Measurements from ENCODE around the gene ANKMY1. TPM values are rescaled to one million over a fixed set of nuclear protein-coding genes. Genes with fewer than 3 reads are reported as not detected.
"Not testable (repeated sequence)": the region's sequence is repeated elsewhere in the genome, so short reads cannot be mapped to it uniquely, and the experiment has no call there.

Gene ANKMY1
- total and polyA plus RNA-seq, 4 donors = 7.8 to 27.5 (median 13.4) TPM

DNA sequence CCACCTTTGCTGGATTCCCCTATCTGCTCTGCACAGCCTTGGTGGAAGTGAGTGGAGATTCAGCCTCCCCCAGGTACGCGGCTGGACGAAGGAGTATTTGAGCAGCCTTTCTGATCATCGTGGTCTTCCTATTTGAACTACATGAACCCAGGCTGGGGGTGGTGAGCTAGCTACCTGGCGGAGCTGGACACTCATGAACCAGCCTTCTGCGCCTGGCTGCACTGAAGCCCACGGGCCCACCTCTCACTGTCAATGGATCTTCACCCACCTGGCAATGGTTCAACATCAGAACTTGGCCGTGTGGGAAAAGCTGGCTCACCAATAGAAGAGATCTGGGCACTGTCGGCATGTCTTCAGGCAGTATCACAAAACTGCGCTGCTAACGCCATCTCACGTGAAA, 35.4 kb downstream of the ANKMY1 start:
- peaks cover 50% of the 10 kb centered on the region for H3K36me3 ChIP-seq (ENCODE audit: control insufficient read depth, insufficient read depth, low read length)

DNA sequence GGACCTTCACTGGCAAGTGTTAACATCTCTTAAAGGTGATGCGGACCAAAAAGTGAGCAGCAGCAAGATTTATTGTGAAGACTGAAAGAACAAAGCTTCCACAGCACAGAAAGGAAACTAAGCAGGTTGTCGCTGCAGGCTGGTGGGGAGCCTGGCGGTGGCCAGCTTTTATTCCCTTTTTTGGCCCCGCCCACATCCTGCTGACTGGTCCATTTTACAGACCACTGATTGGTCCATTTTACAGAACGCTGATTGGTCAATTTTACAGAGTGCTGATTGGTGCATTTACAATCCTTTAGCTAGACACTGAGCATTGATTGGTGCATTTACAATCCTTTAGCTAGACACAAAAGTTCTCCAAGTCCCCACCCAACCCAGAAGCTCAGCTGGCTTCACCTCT, 35.9 kb downstream of the ANKMY1 start:
- 92% methylated on average over 5 of the region's 5 CpGs for WGBS (ENCODE audit: insufficient coverage)
- H3K4me3 ChIP-seq (ENCODE audit: low read depth, low read length); H3K4me1 ChIP-seq (ENCODE audit: control insufficient read depth, insufficient read depth, low read length); DNase-seq (ENCODE audit: low read depth in 4 of 6, low spot score in 6 of 6); H3K27ac ChIP-seq (ENCODE audit: low read depth, low read length); H3K9me3 ChIP-seq (ENCODE audit: control insufficient read depth, insufficient read depth, low read length): not testable (repeated sequence)
- Histone ChIP-seq H3K36me3 (ENCODE audit: control insufficient read depth, insufficient read depth, low read length) (peaks cover 44% of the 10 kb centered on the region), H3K27me3 (ENCODE audit: control insufficient read depth, insufficient read depth, low read length) (peaks cover 15% of the 10 kb centered on the region)

More for the DNA sequence above, 35.4 kb downstream of the ANKMY1 start:
- Histone ChIP-seq H3K4me1 (ENCODE audit: control insufficient read depth, insufficient read depth, low read length) (peaks cover 9% of the 10 kb centered on the region), H3K9me3 (ENCODE audit: control insufficient read depth, insufficient read depth, low read length) (no peaks in the 10 kb centered on the region), H3K27ac (ENCODE audit: low read depth, low read length) (no peak overlapping the region), H3K27me3 (ENCODE audit: control insufficient read depth, insufficient read depth, low read length) (peaks cover 15% of the 10 kb centered on the region), H3K4me3 (ENCODE audit: low read depth, low read length) (no peak overlapping the region)
- no peak for DNase-seq (ENCODE audit: low read depth in 4 of 6, low spot score in 6 of 6)
- 94% methylated on average over 12 of the region's 12 CpGs for WGBS (ENCODE audit: insufficient coverage)

GRCh38 chr2:240520974-240521350, 36.8 kb downstream of the ANKMY1 start:
- Histone ChIP-seq H3K4me3 (ENCODE audit: low read depth, low read length) (no peak overlapping the region), H3K36me3 (ENCODE audit: control insufficient read depth, insufficient read depth, low read length) (peaks cover 36% of the 10 kb centered on the region), H3K4me1 (ENCODE audit: control insufficient read depth, insufficient read depth, low read length) (peaks cover 9% of the 10 kb centered on the region), H3K9me3 (ENCODE audit: control insufficient read depth, insufficient read depth, low read length) (no peaks in the 10 kb centered on the region), H3K27me3 (ENCODE audit: control insufficient read depth, insufficient read depth, low read length) (peaks cover 15% of the 10 kb centered on the region), H3K27ac (ENCODE audit: low read depth, low read length) (no peak overlapping the region)
- DNase-seq (ENCODE audit: low read depth in 4 of 6, low spot score in 6 of 6) = no peak
- 94% methylated on average over 12 of the region's 12 CpGs for WGBS (ENCODE audit: insufficient coverage)

DNA sequence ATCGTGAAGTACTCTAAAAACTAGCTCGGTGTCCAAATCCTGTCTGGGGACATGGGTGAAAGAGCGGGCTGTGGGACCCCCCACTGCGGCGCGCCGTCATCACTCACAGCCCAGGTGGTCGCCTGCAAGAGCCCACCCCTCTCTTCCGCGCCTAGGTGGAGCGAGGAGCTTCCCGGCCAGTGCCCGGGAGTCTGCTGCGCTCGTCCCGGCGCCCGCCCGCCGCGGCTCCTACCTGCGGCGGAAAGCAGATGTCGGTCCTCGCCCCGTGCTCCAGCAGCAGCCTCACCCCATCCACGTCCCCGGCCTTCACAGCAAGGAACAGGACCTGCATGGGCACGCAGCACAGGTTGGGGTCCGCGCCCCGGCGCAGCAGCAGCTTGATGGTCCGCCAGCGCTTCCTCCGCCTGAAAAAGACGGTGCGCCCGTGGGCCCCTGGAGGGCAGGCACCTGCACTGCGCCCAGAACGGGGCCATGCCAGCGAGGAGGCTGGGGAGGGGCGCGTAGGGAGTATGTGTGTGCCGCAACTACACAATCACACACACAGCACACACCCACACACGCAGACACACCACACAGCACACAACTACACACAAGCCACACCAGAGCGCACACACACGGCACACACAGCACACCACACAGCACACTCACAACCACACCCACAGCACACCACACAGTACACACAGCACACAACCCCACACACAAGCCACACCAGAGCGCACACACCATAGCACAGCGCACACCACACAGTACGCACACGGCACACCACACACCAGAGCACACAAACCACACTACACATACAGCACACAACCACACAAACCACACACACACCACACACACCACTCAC, 37.4 kb downstream of the ANKMY1 start:
- H3K27ac ChIP-seq (ENCODE audit: low read depth, low read length) = no peak overlapping the region
- peaks cover 15% of the 10 kb centered on the region for H3K27me3 ChIP-seq (ENCODE audit: control insufficient read depth, insufficient read depth, low read length)
- no peak overlapping the region for H3K4me3 ChIP-seq (ENCODE audit: low read depth, low read length)
- H3K9me3 ChIP-seq (ENCODE audit: control insufficient read depth, insufficient read depth, low read length) = no peaks in the 10 kb centered on the region
- H3K36me3 ChIP-seq (ENCODE audit: control insufficient read depth, insufficient read depth, low read length) = peaks cover 30% of the 10 kb centered on the region
- H3K4me1 ChIP-seq (ENCODE audit: control insufficient read depth, insufficient read depth, low read length) = peaks cover 9% of the 10 kb centered on the region
- WGBS (ENCODE audit: insufficient coverage) = 18% methylated on average over 45 of the region's 52 CpGs
- DNase-seq (ENCODE audit: low read depth in 4 of 6, low spot score in 6 of 6) = peak in 1 of 6 donors; percentile 3

DNA sequence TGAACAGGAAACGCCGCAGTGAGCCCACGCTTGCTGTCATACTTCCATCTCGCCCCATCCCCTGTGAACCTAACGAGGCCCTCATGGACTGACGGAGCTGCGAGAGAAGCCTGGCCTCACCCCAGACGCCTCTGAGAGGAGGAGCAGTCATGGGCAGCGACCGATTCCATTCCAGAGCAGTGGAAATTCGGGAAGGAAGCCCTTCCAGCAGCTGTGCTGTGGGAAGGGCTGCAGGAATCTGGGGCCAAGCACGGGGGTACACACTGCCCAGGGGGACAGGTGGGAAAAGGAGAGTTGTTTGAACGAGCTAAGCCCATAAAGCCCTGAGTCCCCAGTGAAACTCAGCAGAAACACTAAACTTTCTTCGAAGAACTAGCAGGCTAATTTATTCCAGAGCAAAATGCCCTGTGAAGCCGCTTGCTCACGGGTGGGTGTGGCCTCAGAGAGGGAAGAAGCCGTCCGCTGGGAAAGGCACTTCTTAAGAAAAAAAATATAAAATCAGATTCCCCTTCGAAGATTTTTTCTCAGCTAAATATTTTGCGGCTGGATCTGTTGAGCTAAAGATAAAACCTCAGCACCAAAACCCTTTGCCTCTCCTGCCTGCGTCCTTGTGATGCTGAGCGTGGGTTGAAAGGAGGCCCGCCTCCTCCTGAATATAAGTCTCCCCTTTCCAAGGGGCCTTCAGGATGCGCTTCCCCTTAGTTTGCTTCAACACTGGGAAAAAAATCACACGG, 38.2 kb downstream of the ANKMY1 start:
- H3K27ac ChIP-seq (ENCODE audit: low read depth, low read length) = no peak overlapping the region
- 41% methylated on average over 17 of the region's 25 CpGs for WGBS (ENCODE audit: insufficient coverage)
- peak in 2 of 6 donors; percentile 7 to 17 for DNase-seq (ENCODE audit: low read depth in 4 of 6, low spot score in 6 of 6)
- no peaks in the 10 kb centered on the region for H3K9me3 ChIP-seq (ENCODE audit: control insufficient read depth, insufficient read depth, low read length)
- peaks cover 27% of the 10 kb centered on the region for H3K36me3 ChIP-seq (ENCODE audit: control insufficient read depth, insufficient read depth, low read length)
- peaks cover 15% of the 10 kb centered on the region for H3K27me3 ChIP-seq (ENCODE audit: control insufficient read depth, insufficient read depth, low read length)
- H3K4me1 ChIP-seq (ENCODE audit: control insufficient read depth, insufficient read depth, low read length) = peaks cover 9% of the 10 kb centered on the region
- no peak overlapping the region for H3K4me3 ChIP-seq (ENCODE audit: low read depth, low read length)

DNA sequence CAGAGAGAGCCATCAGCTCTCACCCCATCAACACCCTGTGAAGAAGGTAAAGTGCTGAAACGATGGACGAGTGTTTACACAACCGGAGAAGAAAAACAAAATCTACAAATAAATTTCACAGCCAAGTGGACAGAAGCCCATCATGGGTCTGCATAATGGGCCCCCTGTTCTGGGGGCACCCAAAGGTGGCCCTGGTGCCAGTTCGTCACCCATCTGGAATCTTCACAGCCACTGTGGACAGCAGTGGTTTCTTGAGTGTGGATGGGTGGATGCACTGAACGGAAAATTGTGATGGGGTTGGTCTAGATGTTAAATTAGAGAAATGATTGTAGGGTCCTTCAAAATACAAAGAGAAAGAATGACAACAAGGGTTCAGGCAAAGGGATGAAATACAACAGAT, 38.8 kb downstream of the ANKMY1 start:
- WGBS (ENCODE audit: insufficient coverage) = 88% methylated on average over 2 of the region's 5 CpGs
- Histone ChIP-seq H3K36me3 (ENCODE audit: control insufficient read depth, insufficient read depth, low read length) (peaks cover 25% of the 10 kb centered on the region), H3K9me3 (ENCODE audit: control insufficient read depth, insufficient read depth, low read length) (no peaks in the 10 kb centered on the region), H3K27ac (ENCODE audit: low read depth, low read length) (no peak overlapping the region), H3K4me1 (ENCODE audit: control insufficient read depth, insufficient read depth, low read length) (peaks cover 9% of the 10 kb centered on the region), H3K4me3 (ENCODE audit: low read depth, low read length) (no peak overlapping the region), H3K27me3 (ENCODE audit: control insufficient read depth, insufficient read depth, low read length) (peaks cover 15% of the 10 kb centered on the region)
- no peak for DNase-seq (ENCODE audit: low read depth in 4 of 6, low spot score in 6 of 6)

GRCh38 chr2:240517342-240517741, 40.4 kb downstream of the ANKMY1 start:
- no peaks in the 10 kb centered on the region for H3K9me3 ChIP-seq (ENCODE audit: control insufficient read depth, insufficient read depth, low read length)
- 97% methylated on average over 4 of the region's 4 CpGs for WGBS (ENCODE audit: insufficient coverage)
- DNase-seq (ENCODE audit: low read depth in 4 of 6, low spot score in 6 of 6) = no peak
- peaks cover 16% of the 10 kb centered on the region for H3K36me3 ChIP-seq (ENCODE audit: control insufficient read depth, insufficient read depth, low read length)
- peaks cover 9% of the 10 kb centered on the region for H3K4me1 ChIP-seq (ENCODE audit: control insufficient read depth, insufficient read depth, low read length)
- peaks cover 15% of the 10 kb centered on the region for H3K27me3 ChIP-seq (ENCODE audit: control insufficient read depth, insufficient read depth, low read length)
- H3K27ac ChIP-seq (ENCODE audit: low read depth, low read length) = no peak overlapping the region
- H3K4me3 ChIP-seq (ENCODE audit: low read depth, low read length) = no peak overlapping the region

DNA sequence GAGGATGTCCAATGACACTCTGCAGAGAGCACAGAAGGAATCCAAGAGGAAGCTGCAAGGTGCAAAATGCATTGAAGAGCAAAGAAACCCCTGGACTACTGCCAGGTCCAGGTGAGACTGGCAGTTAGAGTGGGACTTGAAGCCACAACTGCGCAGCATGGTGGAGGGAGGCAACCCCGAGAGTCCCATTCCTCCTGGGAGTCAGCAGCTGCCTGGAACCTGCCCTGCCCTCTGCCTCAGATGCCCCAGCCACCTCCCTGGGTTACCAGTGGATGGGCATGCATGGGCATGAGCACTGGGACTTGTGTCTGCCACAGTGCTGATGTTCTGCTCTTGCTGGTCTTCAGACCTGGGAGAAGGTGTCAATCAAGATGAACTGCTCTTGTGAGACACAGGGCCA, 43.2 kb downstream of the ANKMY1 start:
- H3K4me3 ChIP-seq (ENCODE audit: low read depth, low read length) = no peak overlapping the region
- no peaks in the 10 kb centered on the region for H3K4me1 ChIP-seq (ENCODE audit: control insufficient read depth, insufficient read depth, low read length)
- WGBS (ENCODE audit: insufficient coverage) = 95% methylated on average over 2 of the region's 2 CpGs
- H3K27ac ChIP-seq (ENCODE audit: low read depth, low read length) = no peak overlapping the region
- H3K36me3 ChIP-seq (ENCODE audit: control insufficient read depth, insufficient read depth, low read length) = peaks cover 27% of the 10 kb centered on the region
- no peak for DNase-seq (ENCODE audit: low read depth in 4 of 6, low spot score in 6 of 6)
- peaks cover 7% of the 10 kb centered on the region for H3K27me3 ChIP-seq (ENCODE audit: control insufficient read depth, insufficient read depth, low read length)
- H3K9me3 ChIP-seq (ENCODE audit: control insufficient read depth, insufficient read depth, low read length) = no peaks in the 10 kb centered on the region

DNA sequence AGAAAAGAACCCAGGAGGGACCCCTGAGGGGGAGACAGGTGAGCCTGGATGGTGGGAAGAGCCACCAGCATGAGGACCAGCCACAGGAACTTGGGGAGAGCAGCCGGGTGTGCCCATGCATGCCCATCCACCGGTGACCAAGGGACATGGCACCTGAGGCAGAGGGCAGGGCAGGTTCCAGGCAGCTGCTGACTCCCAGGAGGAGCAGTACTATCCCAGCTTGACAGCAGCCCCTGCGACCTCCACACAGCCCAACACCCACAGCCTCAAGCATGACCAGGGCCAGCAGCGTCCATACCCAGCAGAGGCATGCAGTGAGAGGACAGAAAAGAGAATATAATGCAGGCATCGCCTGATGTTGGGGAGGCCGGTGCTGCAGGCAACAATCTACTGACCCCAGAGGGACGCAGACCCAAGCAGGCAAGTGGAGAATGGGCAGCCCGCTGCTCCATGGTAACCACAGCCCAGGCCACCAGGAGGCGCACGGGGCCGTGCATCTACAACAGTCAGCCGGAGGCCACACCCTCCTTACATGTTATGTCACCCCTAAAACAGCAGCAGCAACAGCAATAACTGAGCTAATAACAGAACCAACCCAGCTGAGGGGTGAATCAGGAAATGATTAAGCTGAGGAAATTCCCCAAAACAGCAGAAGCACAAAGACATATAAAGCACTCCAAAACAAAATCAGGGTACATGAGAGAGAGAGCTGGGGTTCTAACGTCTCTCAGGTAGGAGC, 44.1 kb downstream of the ANKMY1 start:
- no peaks in the 10 kb centered on the region for H3K27me3 ChIP-seq (ENCODE audit: control insufficient read depth, insufficient read depth, low read length)

More for the DNA sequence above, 44.1 kb downstream of the ANKMY1 start:
- 33% methylated on average over 11 of the region's 13 CpGs for WGBS (ENCODE audit: insufficient coverage)
- Histone ChIP-seq H3K9me3 (ENCODE audit: control insufficient read depth, insufficient read depth, low read length) (no peaks in the 10 kb centered on the region), H3K27ac (ENCODE audit: low read depth, low read length) (no peak overlapping the region), H3K36me3 (ENCODE audit: control insufficient read depth, insufficient read depth, low read length) (peaks cover 33% of the 10 kb centered on the region), H3K4me1 (ENCODE audit: control insufficient read depth, insufficient read depth, low read length) (no peaks in the 10 kb centered on the region), H3K4me3 (ENCODE audit: low read depth, low read length) (no peak overlapping the region)
- peak in 4 of 6 donors; percentile 6 to 65 (median 31) for DNase-seq (ENCODE audit: low read depth in 4 of 6, low spot score in 6 of 6)

Measured in spinal cord (tissue), 10 donors.